Cardiac atrium fibroblast (primary cell): ENCODE results near the gene RASSF4. TPM values are rescaled to one million over a fixed set of nuclear protein-coding genes. Genes with fewer than 3 reads are reported as not detected.

ENCODE experiments used
- total RNA-seq: library from RNA; depleted of rRNA; stranded (reverse); fragments of >200 nt; gene quantifications from 2 replicates; pipeline ENCODE4 v1.2.3, GENCODE V29; 2015

The RASSF4 gene, protein sequence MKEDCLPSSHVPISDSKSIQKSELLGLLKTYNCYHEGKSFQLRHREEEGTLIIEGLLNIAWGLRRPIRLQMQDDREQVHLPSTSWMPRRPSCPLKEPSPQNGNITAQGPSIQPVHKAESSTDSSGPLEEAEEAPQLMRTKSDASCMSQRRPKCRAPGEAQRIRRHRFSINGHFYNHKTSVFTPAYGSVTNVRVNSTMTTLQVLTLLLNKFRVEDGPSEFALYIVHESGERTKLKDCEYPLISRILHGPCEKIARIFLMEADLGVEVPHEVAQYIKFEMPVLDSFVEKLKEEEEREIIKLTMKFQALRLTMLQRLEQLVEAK
- 15.3 and 18.6 TPM in 2 replicates for total RNA-seq

DNA sequence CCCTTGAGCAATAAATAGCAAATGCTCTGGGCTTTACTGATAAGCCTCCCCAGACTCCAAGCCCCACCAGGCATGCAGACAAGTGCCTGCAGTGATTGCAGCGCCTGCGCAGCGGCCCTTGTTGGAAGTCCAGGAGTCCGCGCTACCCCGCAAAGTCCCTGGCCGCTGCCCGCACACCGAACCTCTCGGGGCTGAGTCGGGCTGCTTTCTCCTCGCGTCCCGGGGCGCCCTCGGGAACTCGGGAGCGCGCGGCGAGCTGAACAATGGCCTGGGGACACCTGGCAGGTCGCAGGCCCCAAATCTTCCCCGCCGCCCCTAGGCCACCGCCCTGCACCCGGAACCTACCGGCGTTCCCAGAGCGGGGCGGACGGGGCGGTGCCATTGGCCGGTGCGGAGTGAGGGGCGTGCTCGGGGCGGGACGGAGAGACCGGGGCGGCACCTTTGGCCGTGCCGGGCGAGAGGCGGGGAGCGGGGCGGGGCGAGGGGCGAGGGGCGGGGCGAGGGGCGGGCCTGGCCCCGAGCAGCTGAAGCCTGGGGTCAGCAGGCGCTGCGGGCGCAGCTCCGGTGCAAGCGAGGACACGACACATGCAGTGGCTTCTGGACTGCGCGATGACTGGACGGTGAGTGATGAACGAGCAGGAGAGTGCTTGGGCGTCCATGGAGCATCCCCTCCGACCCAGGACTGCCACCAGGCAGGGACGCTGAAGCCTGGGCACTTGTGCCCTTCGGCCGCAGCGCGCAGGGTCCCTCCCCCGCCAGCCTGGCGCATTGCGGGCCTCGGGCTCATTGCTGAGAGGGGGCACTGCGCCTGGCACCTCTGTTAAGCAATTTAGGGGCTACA lies at the start of gene RASSF4:
Gene RASSF4 (plus strand): TSS at position 556 of the 841 bp plus-strand sequence. CDS start 10,401 bp downstream, outside the sequence.

DNA sequence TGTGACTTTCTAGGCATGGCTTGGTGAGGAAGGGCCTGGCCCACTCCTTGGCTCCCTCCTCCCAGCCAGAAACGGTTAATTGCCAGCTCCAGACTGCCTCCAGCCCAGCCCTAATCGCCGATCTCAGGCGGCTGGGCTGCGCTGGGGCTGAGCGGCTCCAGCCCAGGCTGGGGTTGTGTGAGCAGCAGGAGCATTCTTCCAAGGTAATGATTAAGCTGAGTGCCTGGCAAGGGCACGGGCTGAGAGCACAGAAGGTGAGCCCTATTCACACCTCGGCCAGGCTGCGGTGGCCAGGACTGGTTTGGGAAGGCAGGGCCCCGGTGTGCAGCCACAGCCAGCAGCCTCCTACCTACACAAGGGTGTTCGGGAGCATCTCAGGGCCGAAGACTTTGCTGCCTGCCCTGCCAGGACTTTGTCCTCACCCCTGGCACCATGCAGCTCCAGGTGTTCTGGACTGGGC lies 48.5 kb upstream of the RASSF4 start, which contains the start of gene TMEM72:
Gene TMEM72 (plus strand): TSS at position 257 of the 460 bp plus-strand sequence. CDS start 176 bp downstream, at position 433.

DNA sequence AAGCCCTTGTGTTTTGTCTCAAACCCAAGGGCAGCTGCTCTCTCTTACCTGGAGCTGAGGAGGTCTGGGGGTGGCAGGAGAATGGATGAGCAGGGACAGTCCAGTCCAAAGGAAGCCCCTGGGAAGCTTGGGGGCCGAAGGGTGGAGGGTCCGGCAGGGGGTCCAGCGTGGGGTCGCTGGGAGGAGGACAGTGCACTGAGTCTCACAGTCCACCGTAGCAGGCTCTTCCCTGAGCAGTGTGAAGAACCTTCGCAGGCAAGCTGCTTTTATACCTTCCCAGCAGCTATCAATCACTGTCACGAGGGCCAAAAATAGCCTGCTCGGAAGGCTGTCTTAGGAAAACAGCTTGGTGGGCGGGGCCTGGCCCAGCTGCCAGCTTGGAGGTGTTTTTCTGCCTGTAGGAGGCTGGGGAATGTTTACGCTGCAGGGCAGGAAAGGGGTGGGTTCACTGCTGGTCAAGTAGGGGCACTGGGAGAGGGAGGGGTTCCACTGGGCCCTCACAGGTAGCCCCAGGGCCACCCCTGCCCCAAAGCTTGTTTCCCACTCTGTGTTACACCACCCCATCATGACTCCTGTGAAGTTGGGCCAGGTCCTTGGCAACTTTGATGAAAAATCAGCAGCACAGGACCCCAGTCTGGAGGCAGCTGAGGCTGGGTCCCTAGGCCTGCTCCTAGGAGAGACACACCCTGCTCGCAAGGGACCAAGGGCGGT lies 19.1 kb downstream of the RASSF4 start, which contains the start of gene DEPP1:
Gene DEPP1 (minus strand): TSS at position 240 of the 711 bp plus-strand sequence. CDS start 779 bp downstream, outside the sequence.

DNA sequence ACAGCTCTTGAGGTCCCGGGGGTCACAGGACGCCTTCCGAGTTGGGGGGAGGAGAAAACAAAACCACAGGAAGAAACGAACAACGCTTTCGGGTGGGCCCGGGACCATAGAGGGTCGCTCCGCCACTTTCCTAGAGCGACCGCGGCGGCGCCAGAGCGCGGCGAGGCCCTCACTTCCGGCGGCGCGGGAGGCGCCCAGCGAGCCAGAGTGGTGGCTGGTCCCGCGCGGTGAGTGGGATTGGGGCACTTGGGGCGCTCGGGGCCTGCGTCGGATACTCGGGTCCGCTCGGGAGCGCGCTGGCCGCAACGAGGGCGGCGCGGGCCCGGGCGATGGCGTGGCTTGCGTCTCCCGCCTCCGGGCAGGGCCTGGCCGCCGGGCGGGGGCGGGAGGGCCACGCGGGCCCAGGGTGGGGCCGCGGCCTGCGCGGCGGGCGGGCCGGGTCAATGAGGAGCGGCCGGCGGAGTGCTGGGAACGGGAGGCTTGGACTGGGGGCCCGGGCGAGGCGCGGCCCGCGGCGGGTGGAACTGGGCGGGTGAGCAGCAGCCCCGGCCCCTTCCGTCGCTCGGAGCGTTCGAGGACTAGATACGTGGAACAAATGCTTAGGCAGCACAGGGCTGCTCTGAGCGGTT lies 41.3 kb downstream of the RASSF4 start, which contains the start of gene ZNF22:
Gene ZNF22 (plus strand): TSS at position 172 of the 629 bp plus-strand sequence. CDS start 2,446 bp downstream, outside the sequence.

Other genes with a start within 250 kb of the RASSF4 start
- not detected in 2 replicates for gene TMEM72, start 48.5 kb upstream of the RASSF4 start, total RNA-seq
- gene DEPP1, start 19.0 kb downstream of the RASSF4 start, total RNA-seq, result 57.2 and 84.2 TPM in 2 replicates
- 11.3 and 12.5 TPM in 2 replicates for gene ZNF22, start 41.1 kb downstream of the RASSF4 start, total RNA-seq